ENCODE data around the gene RNF175. TPM values are rescaled to one million over a fixed set of nuclear protein-coding genes. Genes with fewer than 3 reads are reported as not detected.
A peak's percentile ranks its signal among the peaks of the same experiment; 100 is the strongest.

The RNF175 gene
- total RNA-seq, 6 experiments from 2014 or later: 0.20 TPM; not detected in 5

- intact Hi-C loops (cut with DNase I): no loop called here
- Histone ChIP-seq H3K4me3 (peak overlapping the region; percentile 63 to 72 (median 63)), H3K27me3 (no peaks in the 10 kb centered on the region), H3K27ac (peak overlapping the region in 2 of 3 donors; percentile 63 to 70), H3K36me3 (no peaks in the 10 kb centered on the region), H3K9me3 (no peaks in the 10 kb centered on the region), H3K4me1 (no peaks in the 10 kb centered on the region)
- 20% methylated on average over 10 of the region's 27 CpGs for WGBS (ENCODE audit: insufficient coverage, low coverage, low lambda C conversion rate, missing lambda C conversion rate)
- DNase-seq: no peak
- no peak for ATAC-seq
- TF ChIP-seq CTCF (IDR thresholded peaks at IDR 0.05): no peak
- TF ChIP-seq POLR2A (IDR thresholded peaks at IDR 0.05): no peak
Measured at GRCh38 chr4:153683763-153684181, 76.1 kb downstream of the RNF175 start.

- DNase-seq: peak in 1 of 3 donors; percentile 30
- H3K27me3 ChIP-seq: no peaks in the 10 kb centered on the region
- no peak for ATAC-seq
- intact Hi-C loops (cut with DNase I): no loop called here
- no peak overlapping the region for H3K4me3 ChIP-seq
- no peaks in the 10 kb centered on the region for H3K36me3 ChIP-seq
- no peaks in the 10 kb centered on the region for H3K9me3 ChIP-seq
- no peak for TF ChIP-seq CTCF (IDR thresholded peaks at IDR 0.05)
- no peak for TF ChIP-seq POLR2A (IDR thresholded peaks at IDR 0.05)
- no peak overlapping the region for H3K27ac ChIP-seq
- 40% methylated on average over 1 of the region's 6 CpGs for WGBS (ENCODE audit: insufficient coverage, low coverage, low lambda C conversion rate, missing lambda C conversion rate)
- H3K4me1 ChIP-seq: no peaks in the 10 kb centered on the region
Measured at GRCh38 chr4:153679486-153679885, 80.3 kb downstream of the RNF175 start.

- no peaks in the 10 kb centered on the region for H3K9me3 ChIP-seq
- TF ChIP-seq CTCF (IDR thresholded peaks at IDR 0.05): no peak
- no peak for TF ChIP-seq POLR2A (IDR thresholded peaks at IDR 0.05)
- WGBS (ENCODE audit: insufficient coverage, low coverage, low lambda C conversion rate, missing lambda C conversion rate): 8% methylated on average over 1 of the region's 1 CpG
- no peaks in the 10 kb centered on the region for H3K4me1 ChIP-seq
- H3K27ac ChIP-seq: no peak overlapping the region
- no peaks in the 10 kb centered on the region for H3K27me3 ChIP-seq
- H3K4me3 ChIP-seq: no peak overlapping the region
- ATAC-seq (peak in 1 of 4 donors; percentile 72), DNase-seq (no peak)
- intact Hi-C loops (cut with DNase I): no loop called here
- H3K36me3 ChIP-seq: no peaks in the 10 kb centered on the region
Measured at GRCh38 chr4:153676984-153677383, 82.8 kb downstream of the RNF175 start.

- H3K4me1 ChIP-seq: no peaks in the 10 kb centered on the region
- no peak for TF ChIP-seq CTCF (IDR thresholded peaks at IDR 0.05)
- TF ChIP-seq POLR2A (IDR thresholded peaks at IDR 0.05): no peak
- H3K4me3 ChIP-seq: no peak overlapping the region
- H3K27me3 ChIP-seq: no peaks in the 10 kb centered on the region
- DNase-seq (no peak), ATAC-seq (no peak)
- WGBS (ENCODE audit: insufficient coverage, low coverage, low lambda C conversion rate, missing lambda C conversion rate): 46% methylated on average over 5 of the region's 5 CpGs
- H3K9me3 ChIP-seq: no peaks in the 10 kb centered on the region
- no peaks in the 10 kb centered on the region for H3K36me3 ChIP-seq
- intact Hi-C loops (cut with DNase I): no loop called here
- no peak overlapping the region for H3K27ac ChIP-seq
Measured at GRCh38 chr4:153676486-153676885, 83.3 kb downstream of the RNF175 start.

GRCh38 chr4:153669838-153670237 lies 90.0 kb downstream of the RNF175 start:
- Histone ChIP-seq H3K27ac (no peak overlapping the region), H3K4me3 (no peak overlapping the region), H3K27me3 (no peaks in the 10 kb centered on the region), H3K9me3 (no peaks in the 10 kb centered on the region), H3K4me1 (peaks cover 0 to 8% (median 0%) of the 10 kb centered on the region in 4 donors), H3K36me3 (no peaks in the 10 kb centered on the region)
- DNase-seq: no peak
- TF ChIP-seq CTCF (IDR thresholded peaks at IDR 0.05) (no peak), POLR2A (IDR thresholded peaks at IDR 0.05) (no peak)
- intact Hi-C loops (cut with DNase I): no loop called here
- WGBS (ENCODE audit: insufficient coverage, low coverage, low lambda C conversion rate, missing lambda C conversion rate): 54% methylated on average over 3 of the region's 3 CpGs
- ATAC-seq: no peak
